Neuron (in vitro differentiated cells): ENCODE results near the gene PLA2G5.

Experiments
- H2AFZ ChIP-seq: one replicate; pipeline ENCODE4 v1.6.1; 2013; ENCODE audit warnings: low read depth, mild to moderate bottlenecking, inconsistent platforms, low read length, moderate library complexity
- H3K27me3 ChIP-seq: one replicate; pipeline ENCODE4 v1.6.1; 2013; ENCODE audit warnings: low read length; ENCODE audit not compliant: insufficient read depth
- H3K36me3 ChIP-seq: one replicate; pipeline ENCODE4 v1.6.1; 2013; ENCODE audit warnings: low read length; ENCODE audit not compliant: insufficient read depth
- H3K4me1 ChIP-seq: one replicate; pipeline ENCODE4 v1.6.1; 2013; ENCODE audit warnings: low read length; ENCODE audit not compliant: insufficient read depth
- H3K4me3 ChIP-seq: 2 replicates; pipeline ENCODE4 v1.5.1; 2013; ENCODE audit warnings: mild to moderate bottlenecking, low read length, moderate library complexity
- H3K9me3 ChIP-seq: one replicate; pipeline ENCODE4 v1.6.1; 2013; ENCODE audit warnings: low read length

PLA2G5 gene

GRCh38 chr1:20138961-20139550 lies 69.1 kb downstream of the PLA2G5 start, which contains the start of gene PLA2G2F:
Gene PLA2G2F (plus strand): TSS chr1:20139323. CDS start chr1:20139428, 105 bp downstream.
- Histone ChIP-seq H3K27me3 (no peaks in the 10 kb centered on the region), H3K4me1 (no peaks in the 10 kb centered on the region), H3K36me3 (no peaks in the 10 kb centered on the region), H2AFZ (no peak within 1 kb of the TSS), H3K4me3 (no peak within 1 kb of the TSS), H3K9me3 (no peaks in the 10 kb centered on the region)

GRCh38 chr1:20139776-20140612 lies 70.0 kb downstream of the PLA2G5 start:
- Histone ChIP-seq H3K36me3 (no peaks in the 10 kb centered on the region), H2AFZ (no peak overlapping the region), H3K9me3 (no peaks in the 10 kb centered on the region), H3K27me3 (no peaks in the 10 kb centered on the region), H3K4me3 (no peak overlapping the region), H3K4me1 (no peaks in the 10 kb centered on the region)

- H3K4me1 ChIP-seq, result no peaks in the 10 kb centered on the region
- no peak overlapping the region for H3K4me3 ChIP-seq
- H2AFZ ChIP-seq, result no peak overlapping the region
- no peaks in the 10 kb centered on the region for H3K27me3 ChIP-seq
- H3K36me3 ChIP-seq, result no peaks in the 10 kb centered on the region
- no peaks in the 10 kb centered on the region for H3K9me3 ChIP-seq
Observed at GRCh38 chr1:20141001-20141400, 71.0 kb downstream of the PLA2G5 start.

GRCh38 chr1:20141466-20141865 lies 71.5 kb downstream of the PLA2G5 start:
- Histone ChIP-seq H3K4me1 (no peaks in the 10 kb centered on the region), H3K27me3 (no peaks in the 10 kb centered on the region), H3K4me3 (no peak overlapping the region), H3K36me3 (no peaks in the 10 kb centered on the region), H2AFZ (no peak overlapping the region), H3K9me3 (no peaks in the 10 kb centered on the region)
